Cardiac septum (tissue), 1 donor: ENCODE results near the gene WRAP53. TPM values are rescaled to one million over a fixed set of nuclear protein-coding genes. Genes with fewer than 3 reads are reported as not detected.
"Not testable (repeated sequence)": the region's sequence is repeated elsewhere in the genome, so short reads cannot be mapped to it uniquely, and the experiment has no call there.

Experiments used
- DNase-seq: peaks from one replicate; pipeline ENCODE4 v3.0.0-alpha.2; 2020; ENCODE audit warnings: low spot score
- intact Hi-C: fragments of 100-400 bp; cut with DNase I; formaldehyde crosslinking; loops from one replicate; pipeline ENCODE4 v1.14.0; 2022
- long read RNA-seq: library from polyadenylated mRNA; unstranded; transcript quantifications from one replicate; pipeline ENCODE4 v2.0.0, GENCODE V29; 2021
- total RNA-seq: library from RNA; stranded (reverse); fragmentation: NEBNext Ultra II Directional; extraction: Animal tissue kit (Norgen Biotek cat#: 25700); gene quantifications from one replicate; pipeline ENCODE4 v1.2.1, GENCODE V29; 2021
- donor health status: DM: no; HTN: no; CAD: no.

The WRAP53 gene
- total RNA-seq: 3.2 TPM
- long read RNA-seq, full-length matches to known transcripts: 7 of 7 reads
- long read RNA-seq, partial matches to known transcripts: 0 of 7 reads
- long read RNA-seq, other reads (novel, unspliced or antisense): 0 of 7 reads

DNA sequence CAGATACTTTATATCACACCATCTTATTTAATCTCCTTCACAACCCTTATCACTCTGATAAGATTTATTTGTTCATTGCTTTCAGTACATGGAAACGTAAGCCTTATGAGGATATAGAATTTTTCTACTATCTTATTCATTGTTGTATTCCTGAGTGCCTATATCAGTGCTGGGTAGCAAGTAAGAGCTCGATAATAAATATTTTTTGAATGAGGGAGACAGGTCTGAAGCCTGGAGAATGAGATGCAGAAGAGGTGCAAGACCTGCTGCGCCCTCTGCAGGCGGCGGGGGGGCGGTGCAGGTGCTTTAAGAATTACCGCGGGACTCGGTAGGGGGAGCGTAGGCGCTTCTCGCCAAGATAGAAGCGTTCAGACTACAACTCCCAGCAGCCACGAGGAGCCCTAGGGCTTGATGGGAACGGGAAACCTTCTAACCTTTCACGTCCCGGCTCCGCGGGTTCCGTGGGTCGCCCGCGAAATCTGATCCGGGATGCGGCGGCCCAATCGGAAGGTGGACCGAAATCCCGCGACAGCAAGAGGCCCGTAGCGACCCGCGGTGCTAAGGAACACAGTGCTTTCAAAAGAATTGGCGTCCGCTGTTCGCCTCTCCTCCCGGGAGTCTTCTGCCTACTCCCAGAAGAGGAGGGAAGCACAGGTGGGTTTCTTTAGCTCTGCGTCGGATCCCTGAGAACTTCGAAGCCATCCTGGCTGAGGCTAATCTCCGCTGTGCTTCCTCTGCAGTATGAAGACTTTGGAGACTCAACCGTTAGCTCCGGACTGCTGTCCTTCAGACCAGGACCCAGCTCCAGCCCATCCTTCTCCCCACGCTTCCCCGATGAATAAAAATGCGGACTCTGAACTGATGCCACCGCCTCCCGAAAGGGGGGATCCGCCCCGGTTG, at the start of gene WRAP53:
TSS of gene WRAP53 (plus strand) at position 570 of the 900 bp plus-strand sequence. CDS start at position 742, 172 bp downstream.
- DNase-seq: peak; percentile 98
- intact Hi-C loops: loop anchor here (1.0 to 5.0 kb wide), 4 partner anchors 29 to 105 kb away; partner anchors contain the start of genes DNAH2, FXR2, MPDU1 and SHBG

GRCh38 chr17:7640783-7641182, 47.5 kb upstream of the WRAP53 start:
- intact Hi-C loops: no loop called here
- no peak for DNase-seq

DNA sequence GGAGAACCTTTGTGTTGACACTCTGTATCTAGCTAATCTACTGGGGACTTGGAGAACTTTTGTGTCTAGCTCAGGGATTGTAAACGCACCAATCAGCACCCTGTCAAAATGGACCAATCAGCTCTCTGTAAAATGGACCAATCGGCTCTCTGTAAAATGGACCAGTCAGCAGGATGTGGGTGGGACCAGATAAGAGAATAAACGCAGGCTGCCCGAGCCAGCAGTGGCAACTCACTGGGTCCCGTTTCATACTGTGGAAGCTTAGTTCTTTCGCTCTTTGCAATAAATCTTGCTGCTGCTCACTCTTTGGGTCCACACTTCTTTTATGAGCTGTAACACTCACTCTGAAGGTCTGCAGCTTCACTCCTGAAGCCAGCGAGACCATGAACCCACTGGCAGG, 46.6 kb upstream of the WRAP53 start:
- DNase-seq, intact Hi-C loops: not testable (repeated sequence)

DNA sequence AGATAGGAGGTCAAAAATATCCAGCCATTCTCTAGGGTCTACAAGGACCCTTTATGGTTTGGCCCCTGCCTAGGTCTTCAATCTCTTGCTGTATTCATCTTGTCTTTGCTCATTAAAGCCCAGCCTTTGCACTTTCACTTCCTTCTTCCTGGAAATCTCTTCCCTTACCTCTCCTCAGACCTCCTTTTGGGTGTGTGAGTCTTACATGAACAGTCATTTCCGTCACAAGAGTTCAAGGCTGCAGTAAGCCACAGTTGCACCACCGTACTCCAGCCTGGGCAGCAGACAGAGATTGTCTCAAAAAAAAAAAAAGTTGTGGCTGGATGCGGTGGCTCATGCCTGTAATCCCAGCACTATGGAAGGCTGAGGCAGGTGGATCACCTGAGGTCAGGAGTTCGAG, 43.5 kb upstream of the WRAP53 start:
- intact Hi-C loops: no loop called here
- DNase-seq: no peak

DNA sequence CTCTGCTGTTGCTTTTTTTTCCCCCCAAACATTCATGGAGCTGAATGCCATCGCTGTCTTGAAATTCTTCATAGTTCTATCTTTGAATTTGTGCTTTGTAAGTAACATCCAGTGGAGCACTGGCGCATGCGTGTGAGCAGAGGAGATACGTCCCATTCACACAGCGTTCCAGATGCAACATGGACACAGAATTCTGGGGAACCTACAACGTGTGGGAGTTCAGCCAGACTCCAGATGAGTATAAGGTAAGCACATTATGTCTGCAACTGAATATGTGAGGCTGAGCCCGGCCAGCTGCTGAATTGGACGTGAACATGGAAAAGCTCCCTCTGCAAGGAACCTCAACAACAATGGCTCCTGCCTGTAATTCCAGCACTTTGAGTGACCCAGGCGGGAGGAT, 41.8 kb upstream of the WRAP53 start:
- intact Hi-C loops: no loop called here
- no peak for DNase-seq

DNA sequence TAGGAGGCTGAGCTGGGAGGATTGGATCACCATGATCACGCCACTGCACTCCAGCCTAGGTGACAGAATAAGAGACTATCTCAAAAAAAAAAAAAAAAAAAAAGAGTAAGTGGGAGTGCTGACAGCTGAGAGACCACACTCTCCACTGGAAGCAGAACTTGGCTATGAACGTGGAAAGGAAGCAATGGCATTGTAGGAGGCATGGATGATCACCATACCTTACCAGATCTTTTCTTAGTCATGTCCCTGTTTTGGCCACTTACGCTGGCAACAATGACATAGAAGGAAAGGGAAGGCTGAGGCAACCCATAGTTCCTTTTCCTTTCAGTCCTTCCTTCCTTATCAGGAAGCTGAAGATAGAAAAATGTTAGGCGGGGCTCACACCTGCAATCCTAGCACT, 41.3 kb upstream of the WRAP53 start:
- no peak for DNase-seq
- intact Hi-C loops: no loop called here

- DNase-seq: no peak
- intact Hi-C loops: no loop called here
These were observed 37.7 kb upstream of the WRAP53 start, which contains the start of gene ATP1B2 for GRCh38 chr17:7650509-7651096. TSS of gene ATP1B2 (plus strand) at chr17:7650926. CDS start at chr17:7651519, 593 bp downstream.

DNA sequence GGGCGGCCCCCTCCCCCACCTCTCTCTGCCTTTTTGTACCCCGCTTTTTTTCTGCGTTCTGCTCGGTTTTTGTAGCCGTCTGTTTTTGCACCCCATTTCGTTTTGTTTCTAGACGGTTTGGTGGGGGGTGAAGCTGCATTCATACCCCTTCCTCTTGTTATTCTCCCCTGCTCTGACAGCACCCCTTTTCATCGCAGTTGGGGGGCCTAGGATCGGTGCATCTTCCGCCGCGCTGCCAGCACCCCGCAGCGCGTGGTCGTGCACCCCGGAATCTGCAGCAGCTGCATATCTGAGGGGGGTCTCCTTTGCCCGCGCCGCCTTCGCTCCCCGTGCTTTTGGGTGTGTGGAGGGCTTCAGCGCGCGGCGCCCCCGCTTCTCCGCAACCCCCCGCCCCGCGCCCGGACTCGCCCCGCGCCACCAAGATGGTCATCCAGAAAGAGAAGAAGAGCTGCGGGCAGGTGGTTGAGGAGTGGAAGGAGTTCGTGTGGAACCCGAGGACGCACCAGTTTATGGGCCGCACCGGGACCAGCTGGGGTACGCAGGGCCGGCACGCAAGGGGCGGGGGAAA, 37.1 kb upstream of the WRAP53 start:
- intact Hi-C loops: no loop called here
- no peak for DNase-seq

GRCh38 chr17:7651665-7652387, 36.5 kb upstream of the WRAP53 start:
- DNase-seq: no peak
- intact Hi-C loops: no loop called here

GRCh38 chr17:7652388-7653356, 35.6 kb upstream of the WRAP53 start:
- no peak for DNase-seq
- intact Hi-C loops: no loop called here

DNA sequence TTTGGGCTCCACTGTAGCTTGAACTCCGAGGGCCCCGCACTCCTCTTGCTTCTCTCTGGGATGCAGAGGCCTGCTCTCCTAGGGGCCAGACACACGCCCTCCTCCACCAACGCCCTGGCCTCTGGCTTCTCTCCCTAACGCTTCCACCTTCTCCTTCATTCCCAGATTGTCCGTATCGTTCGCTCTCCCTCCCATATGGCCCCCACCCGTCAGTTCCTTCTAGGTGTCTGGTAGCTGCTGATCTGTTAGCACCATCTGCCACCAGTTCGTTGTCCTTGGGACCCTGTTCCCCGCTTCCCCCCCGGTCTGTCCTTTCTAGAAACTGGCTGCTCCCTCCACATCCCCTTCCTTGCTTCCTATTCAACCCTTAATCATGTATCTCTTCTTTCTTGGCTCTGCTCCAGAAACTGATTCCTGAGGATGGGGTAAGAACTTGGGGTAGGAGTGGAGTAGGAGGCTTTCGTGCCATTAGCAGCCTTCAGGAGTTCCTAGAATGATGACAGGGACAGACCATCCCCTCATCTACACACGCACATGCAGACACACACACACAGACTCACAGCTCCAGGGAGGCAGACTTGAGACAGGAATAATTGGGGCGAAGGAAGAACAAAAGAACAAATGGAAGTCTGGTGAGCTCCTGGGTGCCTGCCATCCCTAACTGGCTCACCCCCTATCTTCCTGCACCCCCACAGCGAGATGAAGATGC, 33.3 kb upstream of the WRAP53 start:
- no peak for DNase-seq
- intact Hi-C loops: no loop called here

- DNase-seq: no peak
- intact Hi-C loops: no loop called here
These were observed 32.8 kb upstream of the WRAP53 start for GRCh38 chr17:7655541-7655840.

DNA sequence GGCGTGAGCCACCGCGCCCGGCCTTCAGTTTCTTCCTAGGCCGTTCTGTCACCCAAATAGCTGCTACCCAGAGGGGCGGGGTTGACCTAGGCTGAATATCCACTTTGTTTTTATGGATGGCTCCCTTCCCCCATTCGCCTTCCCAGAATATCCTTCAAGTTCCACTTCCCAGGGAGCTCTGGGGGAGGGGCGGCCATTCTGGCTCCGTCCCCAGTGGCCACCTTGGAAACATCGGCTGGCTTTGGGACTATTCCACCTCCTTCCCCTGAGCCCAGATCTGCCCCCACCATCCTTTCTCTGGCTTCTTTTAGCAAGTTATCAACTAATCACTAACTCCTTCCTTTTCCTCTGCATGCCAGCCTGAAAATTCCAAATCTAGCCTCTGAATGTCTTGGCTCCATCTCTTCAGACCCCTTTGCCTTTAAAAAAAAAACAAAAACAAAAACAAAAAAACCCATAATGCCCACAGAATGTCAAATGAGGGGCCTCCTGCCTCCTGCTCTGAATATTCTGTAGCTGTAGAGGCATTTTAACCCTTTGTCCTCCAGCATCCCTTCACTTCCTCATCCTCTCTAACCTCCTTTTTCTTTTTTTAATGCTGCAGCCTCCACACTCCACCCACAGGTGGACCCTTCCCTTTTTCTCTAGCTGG, 31.2 kb upstream of the WRAP53 start:
- no peak for DNase-seq
- intact Hi-C loops: no loop called here

- intact Hi-C loops: no loop called here
- no peak for DNase-seq
These were observed 20.4 kb upstream of the WRAP53 start for GRCh38 chr17:7667656-7668406.

- no peak for DNase-seq
- intact Hi-C loops: no loop called here
These were observed 19.8 kb upstream of the WRAP53 start for GRCh38 chr17:7668482-7668881.

GRCh38 chr17:7673239-7673638, 15.0 kb upstream of the WRAP53 start:
- no peak for DNase-seq

DNA sequence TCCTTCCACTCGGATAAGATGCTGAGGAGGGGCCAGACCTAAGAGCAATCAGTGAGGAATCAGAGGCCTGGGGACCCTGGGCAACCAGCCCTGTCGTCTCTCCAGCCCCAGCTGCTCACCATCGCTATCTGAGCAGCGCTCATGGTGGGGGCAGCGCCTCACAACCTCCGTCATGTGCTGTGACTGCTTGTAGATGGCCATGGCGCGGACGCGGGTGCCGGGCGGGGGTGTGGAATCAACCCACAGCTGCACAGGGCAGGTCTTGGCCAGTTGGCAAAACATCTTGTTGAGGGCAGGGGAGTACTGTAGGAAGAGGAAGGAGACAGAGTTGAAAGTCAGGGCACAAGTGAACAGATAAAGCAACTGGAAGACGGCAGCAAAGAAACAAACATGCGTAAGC, 13.3 kb upstream of the WRAP53 start:
- intact Hi-C loops: no loop called here
- DNase-seq: no peak

More at GRCh38 chr17:7673239-7673638, 15.0 kb upstream of the WRAP53 start:
- intact Hi-C loops: no loop called here
